Measurements from ENCODE around the gene NRF1.

DNA sequence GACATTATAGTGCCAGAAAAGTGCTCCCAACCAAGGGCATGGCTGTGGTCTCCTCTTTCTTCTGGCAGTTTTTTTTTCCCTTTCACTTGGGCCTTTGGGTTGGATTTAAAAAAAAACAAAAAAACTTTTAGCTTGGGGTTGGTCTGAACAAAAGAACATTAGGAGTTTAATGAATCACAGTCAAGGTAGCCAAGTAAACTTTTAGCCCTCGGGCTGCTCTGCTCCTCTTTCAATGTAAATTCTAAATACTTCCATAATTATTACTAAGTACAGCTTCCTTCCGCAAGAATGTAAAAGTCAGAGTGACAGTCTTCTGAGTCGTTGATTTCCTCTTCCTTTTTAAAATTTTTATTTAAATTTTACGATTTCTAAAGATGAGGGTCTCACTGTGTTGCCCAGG lies 79.2 kb downstream of the NRF1 start:
- no peak for TF ChIP-seq SIN3A (IDR thresholded peaks at IDR 0.05; ENCODE audit: borderline replicate concordance, insufficient read depth, low read length)
- TF ChIP-seq POLR2AphosphoS5 (IDR thresholded peaks at IDR 0.05; ENCODE audit: low read depth, low read length): no peak
